ENCODE data around the gene ERCC5.

Gene ERCC5

GRCh38 chr13:102845630-102846260 lies at the start of gene ERCC5:
Gene ERCC5, plus strand, starts transcription at chr13:102846032. Its CDS starts 235 bp downstream, at chr13:102846267.
- peak; percentile 100 for DNase-seq (ENCODE audit: low spot score)

GRCh38 chr13:102798581-102799425 lies 47.0 kb upstream of the ERCC5 start, which contains the start of the genes BIVM and POGLUT2:
Gene BIVM, plus strand, starts transcription at chr13:102799119. Its CDS starts 8,149 bp downstream, at chr13:102807268.
Gene POGLUT2, minus strand, starts transcription at chr13:102798976. Its CDS starts 306 bp downstream, at chr13:102798670.
- DNase-seq (ENCODE audit: low spot score), result no peak

GRCh38 chr13:102799426-102800144 lies 46.2 kb upstream of the ERCC5 start:
- no peak for DNase-seq (ENCODE audit: low spot score)

- peak; percentile 84 for DNase-seq (ENCODE audit: low spot score)
Observed at GRCh38 chr13:102800145-102801041, 45.4 kb upstream of the ERCC5 start.

- no peak for DNase-seq (ENCODE audit: low spot score)
Observed at GRCh38 chr13:102805680-102806079, 40.2 kb upstream of the ERCC5 start.

- no peak for DNase-seq (ENCODE audit: low spot score)
Observed at GRCh38 chr13:102807699-102808098, 38.1 kb upstream of the ERCC5 start.

GRCh38 chr13:102812611-102813287 lies 33.1 kb upstream of the ERCC5 start:
- no peak for DNase-seq (ENCODE audit: low spot score)

- no peak for DNase-seq (ENCODE audit: low spot score)
Observed at GRCh38 chr13:102814025-102814607, 31.7 kb upstream of the ERCC5 start.

GRCh38 chr13:102814793-102815192 lies 31.0 kb upstream of the ERCC5 start:
- DNase-seq (ENCODE audit: low spot score), result no peak

- DNase-seq (ENCODE audit: low spot score), result no peak
Observed at GRCh38 chr13:102815788-102816187, 30.0 kb upstream of the ERCC5 start.

- DNase-seq (ENCODE audit: low spot score), result no peak
Observed at GRCh38 chr13:102816708-102817107, 29.1 kb upstream of the ERCC5 start.

- DNase-seq (ENCODE audit: low spot score), result no peak
Observed at GRCh38 chr13:102817241-102817640, 28.6 kb upstream of the ERCC5 start.

- no peak for DNase-seq (ENCODE audit: low spot score)
Observed at GRCh38 chr13:102817907-102818306, 27.9 kb upstream of the ERCC5 start.

GRCh38 chr13:102825400-102825799 lies 20.4 kb upstream of the ERCC5 start:
- no peak for DNase-seq (ENCODE audit: low spot score)

- no peak for DNase-seq (ENCODE audit: low spot score)
Observed at GRCh38 chr13:102825921-102826706, 19.7 kb upstream of the ERCC5 start.

- no peak for DNase-seq (ENCODE audit: low spot score)
Observed at GRCh38 chr13:102830646-102831045, 15.2 kb upstream of the ERCC5 start.

GRCh38 chr13:102836471-102836870 lies 9.4 kb upstream of the ERCC5 start:
- DNase-seq (ENCODE audit: low spot score), result no peak

- no peak for DNase-seq (ENCODE audit: low spot score)
Observed at GRCh38 chr13:102838273-102838672, 7.6 kb upstream of the ERCC5 start.

GRCh38 chr13:102838982-102839381 lies 6.8 kb upstream of the ERCC5 start:
- DNase-seq (ENCODE audit: low spot score), result no peak

GRCh38 chr13:102839462-102839861 lies 6.4 kb upstream of the ERCC5 start:
- DNase-seq (ENCODE audit: low spot score), result no peak

Data from NAMALWA (cell line).